Hematopoietic multipotent progenitor cell (in vitro differentiated cells): ENCODE data around the gene OR1F1. TPM values are rescaled to one million over a fixed set of nuclear protein-coding genes. Genes with fewer than 3 reads are reported as not detected.
"Not testable (repeated sequence)": the region's sequence is repeated elsewhere in the genome, so short reads cannot be mapped to it uniquely, and the experiment has no call there.

Experiments
- DNase-seq, 3 donors: peaks; one replicate each; pipeline ENCODE4 v3.0.0-alpha.2; 2011 to 2015; ENCODE audit warnings: low read depth in 2 of 3, low spot score in 2 of 3
- total RNA-seq: library from RNA; depleted of rRNA; stranded (reverse); fragments of >200 nt; gene quantifications from one replicate; pipeline ENCODE4 v1.2.3, GENCODE V29; 2012

Gene OR1F1
- total RNA-seq, 1 donor: not detected

DNA sequence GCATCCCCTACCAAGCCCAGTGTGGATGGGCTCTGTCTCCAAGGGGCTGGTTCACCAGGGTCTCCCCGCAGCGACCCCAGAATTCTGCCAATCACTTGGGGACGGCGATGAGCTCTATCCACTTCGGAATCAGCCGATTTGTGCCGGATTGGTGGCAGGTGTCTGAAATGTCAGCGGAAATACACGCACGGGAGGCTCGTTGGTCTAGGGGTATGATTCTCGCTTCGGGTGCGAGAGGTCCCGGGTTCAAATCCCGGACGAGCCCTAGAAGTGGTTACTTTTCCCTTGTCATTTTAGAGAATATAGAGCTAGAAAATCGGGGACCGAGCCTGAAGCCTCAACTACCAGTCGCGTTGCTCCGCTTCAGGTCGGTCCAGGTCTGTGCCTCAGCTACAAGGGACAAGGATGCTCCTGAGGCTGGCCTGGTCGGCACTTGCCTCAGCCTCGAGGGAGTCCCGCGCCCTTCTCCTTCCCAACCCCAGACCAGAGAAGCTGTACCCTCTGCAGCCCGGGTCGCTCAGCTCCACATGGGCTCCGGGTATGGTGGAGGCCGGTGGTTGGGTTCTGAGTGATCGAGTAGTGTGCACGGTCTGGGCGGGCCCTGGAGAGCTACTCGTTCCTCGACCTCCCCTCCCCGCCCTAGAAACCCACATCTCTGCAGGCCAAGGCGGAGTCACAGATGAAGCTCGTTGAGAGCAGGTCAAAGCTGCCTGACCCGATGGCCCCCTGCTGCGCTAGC lies 16.0 kb upstream of the OR1F1 start:
- no peak for DNase-seq

- peak in 2 of 3 donors; percentile 55 to 58 for DNase-seq
Measured at GRCh38 chr16:3173892-3174617, 13.9 kb upstream of the OR1F1 start.

- no peak for DNase-seq
Measured at GRCh38 chr16:3174618-3175148, 13.3 kb upstream of the OR1F1 start.

DNA sequence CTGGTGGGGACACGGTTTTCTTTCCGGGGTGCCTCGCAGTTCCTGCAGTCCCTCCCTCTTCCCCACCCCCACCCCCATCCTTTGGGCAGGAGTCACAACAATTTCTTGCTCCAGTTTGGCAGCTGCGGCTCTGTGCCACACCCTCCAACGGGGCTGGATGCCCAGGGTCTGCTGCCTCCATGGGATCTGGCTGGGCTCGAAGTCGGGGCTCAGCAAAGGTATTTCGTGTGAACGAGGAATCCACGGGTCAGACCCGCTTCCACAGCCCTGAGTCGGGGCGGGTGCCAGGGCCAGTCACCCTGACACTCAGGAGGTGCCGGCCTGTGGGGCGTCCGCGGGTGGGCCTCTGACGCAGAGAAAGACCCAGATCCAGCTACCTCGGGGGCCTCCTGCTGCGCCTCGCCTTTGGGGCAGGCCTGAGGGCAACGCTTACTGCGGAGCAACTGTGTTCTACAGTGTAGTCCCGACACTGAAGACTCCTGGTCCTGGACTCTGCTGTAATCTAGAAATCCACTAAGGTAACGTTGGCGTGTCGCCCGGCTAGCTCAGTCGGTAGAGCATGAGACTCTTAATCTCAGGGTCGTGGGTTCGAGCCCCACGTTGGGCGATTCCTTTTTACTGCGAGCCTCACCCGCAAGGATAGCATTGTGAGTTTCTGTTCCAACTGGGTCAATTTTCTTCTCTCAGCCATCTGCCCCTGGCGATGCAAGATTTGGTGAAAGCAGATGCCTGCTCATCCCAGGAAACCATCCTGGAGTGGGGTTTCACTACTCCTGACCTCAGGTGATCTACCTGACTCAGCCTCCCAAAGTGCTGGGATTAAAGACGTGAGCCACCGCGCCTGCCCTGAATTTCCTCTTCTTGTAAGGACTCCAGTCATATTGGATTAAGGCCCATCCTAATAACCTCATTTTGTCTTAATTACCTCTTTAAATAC lies 12.6 kb upstream of the OR1F1 start:
- no peak for DNase-seq

DNA sequence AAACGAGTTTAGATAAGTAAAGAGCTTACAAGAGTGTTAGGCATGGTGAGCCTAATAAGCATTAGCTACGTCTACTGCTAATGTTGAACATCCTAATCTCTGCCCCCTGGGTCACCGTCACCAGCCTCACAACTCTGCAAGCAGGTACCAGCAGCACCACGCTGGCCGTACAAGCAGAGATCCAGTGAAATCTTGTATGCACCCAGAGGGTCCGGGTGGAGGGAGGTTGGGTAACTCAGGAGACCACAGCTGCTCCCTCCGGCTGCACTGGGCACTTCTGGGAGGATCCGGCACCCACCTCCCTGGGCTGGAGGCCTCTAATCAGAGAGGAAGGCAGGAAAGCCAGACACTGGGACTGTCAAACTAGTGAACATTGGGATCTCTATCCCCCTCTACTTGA lies 8.4 kb upstream of the OR1F1 start:
- DNase-seq: no peak

- no peak for DNase-seq
Measured at GRCh38 chr16:3180445-3180878, 7.5 kb upstream of the OR1F1 start.

DNA sequence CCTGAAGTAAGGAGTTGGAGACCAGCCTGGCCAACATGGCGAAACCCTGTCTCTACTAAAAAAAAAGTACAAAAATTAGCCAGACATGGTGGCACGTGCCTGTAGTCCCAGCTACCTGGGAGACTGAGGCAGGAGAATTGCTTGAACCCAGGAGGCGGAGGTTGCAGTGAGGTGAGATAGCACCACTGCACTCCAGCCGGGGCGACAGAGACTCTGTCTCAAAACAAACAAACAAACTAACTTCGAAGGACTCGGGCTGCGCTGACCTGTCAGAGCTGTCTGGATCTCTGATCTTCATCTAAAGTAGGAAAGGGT lies 5.8 kb upstream of the OR1F1 start:
- not testable (repeated sequence) for DNase-seq

GRCh38 chr16:3182608-3183444 lies 5.2 kb upstream of the OR1F1 start:
- no peak for DNase-seq

DNA sequence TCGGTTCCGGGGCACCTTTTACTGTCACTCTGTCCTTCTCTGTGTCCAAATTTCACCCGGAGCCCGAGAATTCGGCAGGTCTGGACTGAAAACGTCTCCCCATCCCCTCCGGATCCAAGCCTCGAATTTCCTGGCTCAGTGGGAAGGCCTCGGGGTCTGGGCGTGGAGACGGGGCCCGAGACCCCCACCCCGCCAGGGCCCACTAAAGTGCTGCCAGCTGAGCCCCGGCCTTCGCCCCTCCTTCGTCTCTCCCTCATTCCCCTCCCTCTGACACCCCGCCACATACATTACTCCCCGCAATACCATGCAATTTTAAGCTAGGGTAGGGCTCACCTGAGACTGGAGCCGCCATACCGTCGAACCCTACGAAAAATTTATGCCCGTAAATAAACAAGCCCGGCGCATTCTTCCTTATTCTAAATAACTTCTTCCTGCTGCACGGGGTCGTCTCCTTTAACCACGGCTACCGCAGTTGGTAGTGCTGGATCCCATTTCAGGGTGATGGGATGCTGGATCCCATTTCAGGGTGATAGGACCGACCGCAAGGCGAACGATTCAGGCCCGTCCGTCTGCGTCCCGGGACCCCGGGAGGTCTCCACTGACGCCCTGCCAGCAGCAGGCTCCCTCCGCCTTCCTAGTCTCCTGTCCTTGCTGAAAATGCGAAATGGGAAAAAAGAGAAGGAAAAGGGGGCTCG lies 4.4 kb upstream of the OR1F1 start:
- DNase-seq: no peak

DNA sequence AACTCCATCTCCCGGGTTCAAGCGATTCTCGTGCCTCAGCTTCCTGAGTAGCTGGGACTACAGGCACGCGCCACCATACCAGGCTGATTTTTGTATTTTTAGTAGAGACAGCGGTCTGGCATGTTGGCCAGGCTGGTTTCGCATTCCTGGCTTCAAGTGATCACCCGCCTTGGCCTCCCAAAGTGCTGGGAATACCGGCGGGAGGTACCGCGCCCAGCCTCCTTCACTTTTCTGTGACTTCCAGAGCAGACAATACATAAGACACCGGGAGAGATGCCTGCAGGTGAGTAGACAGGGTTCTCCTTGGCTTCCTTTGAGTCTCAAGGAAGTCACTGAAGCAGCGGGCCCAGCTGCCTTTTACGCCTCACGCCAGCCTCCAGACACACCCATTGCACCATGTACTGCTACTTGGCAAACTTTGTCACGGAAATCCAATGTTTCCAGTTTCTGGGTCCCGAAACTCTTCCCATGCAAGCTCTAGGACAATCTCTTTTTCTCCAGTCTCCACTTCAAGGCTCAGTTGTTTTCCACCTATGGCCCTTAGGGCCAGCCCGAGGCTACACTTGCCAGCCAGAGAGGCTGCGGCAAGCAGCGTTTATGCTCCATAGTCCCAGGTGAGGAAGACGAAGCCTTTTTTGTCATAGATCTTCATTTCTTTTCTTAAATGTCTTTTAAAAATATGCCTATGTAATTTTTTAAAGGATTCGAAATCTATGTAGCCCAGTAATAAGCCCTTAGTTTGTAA lies 886 bp upstream of the OR1F1 start:
- no peak for DNase-seq

DNA sequence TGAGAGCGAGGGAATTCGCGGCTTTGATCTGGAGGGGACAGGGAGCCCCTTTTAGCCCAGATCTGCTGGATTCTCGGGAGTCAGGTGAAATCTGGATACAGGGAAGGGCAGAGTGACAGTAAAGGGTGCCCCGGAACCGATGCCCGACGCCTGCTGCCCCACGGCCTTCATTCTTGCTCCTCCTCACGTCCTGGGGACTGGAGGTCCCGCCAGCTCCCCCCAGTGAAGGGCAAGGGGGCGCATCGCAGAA lies 596 bp downstream of the OR1F1 start:
- DNase-seq: no peak

- DNase-seq: no peak
Measured at GRCh38 chr16:3188925-3189825, 1.2 kb downstream of the OR1F1 start.

DNA sequence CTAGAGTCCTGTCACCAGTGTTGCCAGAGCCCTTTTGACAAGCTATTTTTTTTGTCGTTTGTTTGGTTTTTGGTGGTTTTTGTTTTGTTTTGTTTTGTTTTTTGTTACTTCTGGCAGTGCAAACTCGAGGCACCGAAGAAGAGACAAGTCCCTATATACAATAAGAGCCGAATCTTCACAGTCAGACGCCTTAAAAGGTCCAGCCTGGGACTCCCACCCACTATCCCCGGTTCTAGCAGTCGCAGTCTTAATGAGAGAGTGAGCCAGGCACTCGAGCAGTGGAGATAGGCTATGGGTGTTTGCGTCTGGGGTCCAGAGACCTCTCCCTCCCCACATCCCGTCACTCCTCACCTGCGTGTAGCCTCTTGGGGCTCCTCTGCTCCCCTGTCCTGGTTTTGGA lies 1.9 kb downstream of the OR1F1 start:
- no peak for DNase-seq

- DNase-seq: no peak
Measured at GRCh38 chr16:3190949-3191353, 2.9 kb downstream of the OR1F1 start.

DNA sequence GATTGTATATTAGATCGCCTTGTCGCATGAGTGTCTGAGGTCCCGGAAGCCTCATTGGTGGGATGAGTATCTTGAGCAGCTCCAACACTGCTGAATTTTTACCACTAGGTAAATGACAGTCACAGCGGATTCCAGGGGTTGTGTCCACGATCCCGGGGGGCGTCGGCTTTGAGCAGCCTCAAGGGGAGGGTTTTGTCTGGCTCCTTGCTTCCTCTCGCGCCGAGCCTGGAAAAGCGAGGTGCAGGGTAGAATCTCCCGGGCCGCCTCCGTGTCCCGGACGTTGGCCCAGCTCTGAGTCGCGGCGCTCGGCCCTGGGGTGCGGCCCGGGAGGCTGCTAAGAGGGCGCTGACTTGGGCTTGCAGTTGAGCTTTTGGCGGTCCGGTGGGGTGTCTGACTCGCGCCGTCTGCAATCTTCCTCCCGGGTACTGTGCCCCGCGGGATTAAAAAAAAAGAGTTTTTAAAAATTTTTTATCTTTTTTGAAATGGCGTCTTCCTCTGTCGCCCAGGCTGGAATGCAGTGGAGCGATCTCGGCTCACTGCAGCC lies 4.5 kb downstream of the OR1F1 start:
- no peak for DNase-seq

- DNase-seq: no peak
Measured at GRCh38 chr16:3193221-3194212, 5.5 kb downstream of the OR1F1 start.

DNA sequence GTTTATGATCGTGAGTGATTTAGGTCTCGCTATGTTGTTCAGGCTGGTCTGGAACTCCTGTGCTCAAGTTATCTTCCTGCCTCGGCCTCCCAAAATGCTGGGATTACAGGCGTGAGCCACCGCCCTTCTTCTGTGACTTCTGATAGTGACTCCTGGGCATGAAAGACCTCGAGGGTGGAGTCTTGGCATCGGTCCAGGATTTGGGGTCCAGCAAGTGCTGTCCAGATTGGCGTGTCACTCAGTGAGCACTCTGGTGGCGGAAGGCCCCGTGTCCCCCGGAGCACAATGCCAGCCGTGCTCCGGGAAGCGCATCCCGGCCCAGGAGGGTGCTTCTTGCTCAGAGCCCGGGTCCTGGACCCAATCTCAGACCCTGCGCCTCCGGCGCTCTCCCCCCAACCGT lies 6.8 kb downstream of the OR1F1 start:
- DNase-seq: no peak
